Suprapubic skin (tissue), 4 donors: ENCODE data around the gene SKI. TPM values are rescaled to one million over a fixed set of nuclear protein-coding genes. Genes with fewer than 3 reads are reported as not detected.

Source experiments
- DNase-seq, 2 donors: peaks; one replicate each; pipeline ENCODE4 v3.0.0-alpha.2; 2019; ENCODE audit warnings: low spot score in 2 of 2
- H3K27ac ChIP-seq: fragments of 200-600 bp; sonication (generic); one replicate; pipeline ENCODE4 v1.5.1; 2019
- H3K27me3 ChIP-seq: fragments of 200-600 bp; sonication (generic); one replicate; pipeline ENCODE4 v1.5.1; 2019
- H3K36me3 ChIP-seq: fragments of 200-600 bp; sonication (generic); one replicate; pipeline ENCODE4 v1.5.1; 2019
- H3K4me1 ChIP-seq: fragments of 200-600 bp; sonication (generic); one replicate; pipeline ENCODE4 v1.5.1; 2019
- H3K4me3 ChIP-seq: fragments of 200-600 bp; sonication (generic); one replicate; pipeline ENCODE4 v1.5.1; 2019; ENCODE audit warnings: mild to moderate bottlenecking
- H3K9me3 ChIP-seq: fragments of 200-600 bp; sonication (generic); one replicate; pipeline ENCODE4 v1.5.1; 2019
- EP300 ChIP-seq: sonication (generic); formaldehyde crosslinking; IDR thresholded peaks from one replicate; pipeline ENCODE4 v1.6.1; 2017; ENCODE audit warnings: antibody characterized with exemption
- POLR2A ChIP-seq, 2 donors: fragments of 450-650 bp; IDR thresholded peaks; one replicate each; pipeline ENCODE4 v1.6.1; 2017; ENCODE audit warnings: antibody characterized with exemption in 2 of 2, mild to moderate bottlenecking in 2 of 2, moderate library complexity in 2 of 2
- POLR2AphosphoS5 ChIP-seq, 3 donors: sonication (generic); formaldehyde crosslinking; IDR thresholded peaks; one replicate each; pipeline ENCODE4 v1.6.1; 2017; ENCODE audit warnings: antibody characterized with exemption in 3 of 3
- WGBS: methylation state at CpG from one replicate; pipeline ENCODE4 v1.1.5; 2018; 5-methylcytosine and 5-hydroxymethylcytosine counted together
- total RNA-seq, 4 donors: library from RNA; depleted of rRNA; stranded (reverse); fragments of >200 nt; gene quantifications; one replicate each; pipeline ENCODE4 v1.1.0, GENCODE V29; 2016
- TF ChIP-seq, protein P1 (sequence below), 2 donors: fragments of 200-600 bp in 1 of 2; fragments of 450-650 bp in 1 of 2; sonication (generic) in 1 of 2; IDR thresholded peaks; one replicate each; pipeline ENCODE4 v1.5.1; 2016 to 2019; ENCODE audit warnings: antibody characterized with exemption in 2 of 2, mild to moderate bottlenecking in 1 of 2, moderate library complexity in 1 of 2

SKI gene
- total RNA-seq, 4 donors from 2014 or later: 51.8 to 91.2 (median 68.1) TPM

DNA sequence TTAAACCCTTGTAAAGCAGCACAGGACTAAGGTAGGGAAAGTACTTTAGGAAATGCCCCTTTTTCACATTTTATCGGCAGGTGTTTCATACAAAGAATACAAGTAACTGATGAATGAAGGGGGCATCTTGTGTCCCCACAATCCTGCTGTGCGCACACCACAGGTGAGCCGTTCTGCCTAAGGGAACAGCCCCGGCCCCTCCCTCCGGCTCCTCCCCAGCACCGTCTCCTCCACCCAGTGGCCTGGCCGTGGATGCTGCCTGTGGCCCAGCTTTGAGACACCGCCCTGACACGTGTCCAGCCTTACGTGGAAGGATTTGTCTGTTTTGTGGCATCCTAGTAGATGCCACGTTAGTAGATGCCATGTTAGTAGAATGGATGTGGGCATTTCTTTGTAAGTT lies 46.4 kb upstream of the SKI start:
- TF ChIP-seq POLR2A (IDR thresholded peaks at IDR 0.05) (no peak), EP300 (no peak), POLR2AphosphoS5 (IDR thresholded peaks at IDR 0.05) (no peak)
- TF ChIP-seq, protein P1, sequence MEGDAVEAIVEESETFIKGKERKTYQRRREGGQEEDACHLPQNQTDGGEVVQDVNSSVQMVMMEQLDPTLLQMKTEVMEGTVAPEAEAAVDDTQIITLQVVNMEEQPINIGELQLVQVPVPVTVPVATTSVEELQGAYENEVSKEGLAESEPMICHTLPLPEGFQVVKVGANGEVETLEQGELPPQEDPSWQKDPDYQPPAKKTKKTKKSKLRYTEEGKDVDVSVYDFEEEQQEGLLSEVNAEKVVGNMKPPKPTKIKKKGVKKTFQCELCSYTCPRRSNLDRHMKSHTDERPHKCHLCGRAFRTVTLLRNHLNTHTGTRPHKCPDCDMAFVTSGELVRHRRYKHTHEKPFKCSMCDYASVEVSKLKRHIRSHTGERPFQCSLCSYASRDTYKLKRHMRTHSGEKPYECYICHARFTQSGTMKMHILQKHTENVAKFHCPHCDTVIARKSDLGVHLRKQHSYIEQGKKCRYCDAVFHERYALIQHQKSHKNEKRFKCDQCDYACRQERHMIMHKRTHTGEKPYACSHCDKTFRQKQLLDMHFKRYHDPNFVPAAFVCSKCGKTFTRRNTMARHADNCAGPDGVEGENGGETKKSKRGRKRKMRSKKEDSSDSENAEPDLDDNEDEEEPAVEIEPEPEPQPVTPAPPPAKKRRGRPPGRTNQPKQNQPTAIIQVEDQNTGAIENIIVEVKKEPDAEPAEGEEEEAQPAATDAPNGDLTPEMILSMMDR (IDR thresholded peaks at IDR 0.05): no peak
- H3K27ac ChIP-seq: no peak overlapping the region
- no peaks in the 10 kb centered on the region for H3K9me3 ChIP-seq
- peaks cover 24% of the 10 kb centered on the region for H3K36me3 ChIP-seq
- DNase-seq: no peak
- 87% methylated on average over 11 of the region's 11 CpGs for WGBS
- no peak overlapping the region for H3K4me3 ChIP-seq
- no peaks in the 10 kb centered on the region for H3K4me1 ChIP-seq
- no peaks in the 10 kb centered on the region for H3K27me3 ChIP-seq

DNA sequence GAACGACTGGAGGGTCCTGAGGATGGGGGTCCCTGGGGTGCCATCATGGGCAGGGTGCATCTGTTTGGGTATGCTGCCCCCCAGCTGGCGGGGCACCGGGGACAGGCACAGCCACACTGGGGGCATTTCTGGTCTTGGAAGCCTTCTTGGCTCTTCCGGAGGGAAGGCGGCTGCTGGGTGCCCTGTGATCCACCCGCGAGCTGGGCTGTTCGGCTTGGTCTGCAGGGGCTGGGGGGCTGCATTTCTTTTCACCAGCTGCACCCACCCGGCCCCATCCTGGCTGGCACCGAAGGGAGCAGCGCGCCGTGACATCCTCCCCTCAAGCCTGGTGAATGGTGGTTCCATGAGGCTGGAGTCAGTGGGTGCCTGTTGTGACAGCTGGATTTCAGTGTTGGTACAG lies 45.7 kb upstream of the SKI start:
- no peak for DNase-seq
- Histone ChIP-seq H3K27ac (no peak overlapping the region), H3K36me3 (peaks cover 24% of the 10 kb centered on the region), H3K27me3 (no peaks in the 10 kb centered on the region), H3K4me1 (peaks cover 3% of the 10 kb centered on the region), H3K9me3 (no peaks in the 10 kb centered on the region), H3K4me3 (no peak overlapping the region)
- 96% methylated on average over 12 of the region's 13 CpGs for WGBS
- TF ChIP-seq POLR2AphosphoS5 (IDR thresholded peaks at IDR 0.05) (no peak), POLR2A (IDR thresholded peaks at IDR 0.05) (no peak), EP300 (no peak)
- TF ChIP-seq, protein P1 (IDR thresholded peaks at IDR 0.05): no peak

DNA sequence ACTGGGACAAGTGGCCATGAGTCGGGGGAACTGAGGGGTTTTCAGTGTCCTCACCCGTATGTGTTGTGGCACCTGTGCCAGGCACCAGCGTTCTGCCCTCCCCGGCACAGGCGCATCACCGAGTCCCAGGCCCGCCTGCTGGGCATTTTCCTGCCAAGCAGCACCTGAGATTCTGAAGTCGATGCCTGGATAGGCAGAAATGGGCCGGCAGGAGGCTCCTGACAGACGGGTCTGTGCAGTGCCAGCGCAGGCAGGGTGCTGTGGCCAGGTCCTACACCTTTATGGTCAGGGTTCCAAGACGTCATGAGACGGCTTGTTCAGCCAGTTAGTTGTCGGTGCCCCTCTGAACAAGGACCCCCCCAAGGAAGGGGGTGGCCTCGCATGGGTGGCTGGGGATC lies 44.2 kb upstream of the SKI start:
- no peak for TF ChIP-seq POLR2AphosphoS5 (IDR thresholded peaks at IDR 0.05)
- no peak for TF ChIP-seq EP300
- no peak for TF ChIP-seq POLR2A (IDR thresholded peaks at IDR 0.05)
- TF ChIP-seq, protein P1 (IDR thresholded peaks at IDR 0.05): no peak
- Histone ChIP-seq H3K27me3 (no peaks in the 10 kb centered on the region), H3K4me3 (no peak overlapping the region), H3K27ac (no peak overlapping the region), H3K9me3 (no peaks in the 10 kb centered on the region), H3K36me3 (peaks cover 12% of the 10 kb centered on the region), H3K4me1 (peaks cover 11% of the 10 kb centered on the region)
- WGBS: 81% methylated on average over 6 of the region's 15 CpGs
- DNase-seq: no peak

DNA sequence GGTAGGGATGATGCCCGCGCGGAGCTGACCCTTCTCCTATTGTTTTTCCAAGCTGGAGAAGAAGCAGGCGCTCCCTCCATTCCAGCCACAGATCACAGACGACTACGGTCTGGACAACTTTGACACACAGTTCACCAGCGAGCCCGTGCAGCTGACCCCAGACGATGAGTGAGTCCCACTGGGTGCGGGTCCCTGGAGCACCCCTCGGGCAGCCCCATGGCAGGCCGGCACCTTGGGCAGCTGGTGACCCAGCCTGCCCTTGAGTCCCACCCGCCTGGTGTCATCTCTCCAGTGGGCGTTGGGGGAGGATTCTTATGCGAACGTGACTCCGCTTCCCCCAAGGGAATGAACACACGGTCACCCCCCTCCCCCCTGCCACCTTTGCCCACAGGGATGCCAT lies 43.6 kb upstream of the SKI start:
- WGBS: 87% methylated on average over 16 of the region's 18 CpGs
- Histone ChIP-seq H3K4me1 (peaks cover 16% of the 10 kb centered on the region), H3K4me3 (no peak overlapping the region), H3K36me3 (peaks cover 12% of the 10 kb centered on the region), H3K9me3 (no peaks in the 10 kb centered on the region), H3K27ac (no peak overlapping the region), H3K27me3 (no peaks in the 10 kb centered on the region)
- DNase-seq: no peak
- no peak for TF ChIP-seq POLR2AphosphoS5 (IDR thresholded peaks at IDR 0.05)
- TF ChIP-seq POLR2A (IDR thresholded peaks at IDR 0.05): no peak
- TF ChIP-seq EP300: no peak
- TF ChIP-seq, protein P1 (IDR thresholded peaks at IDR 0.05): no peak

DNA sequence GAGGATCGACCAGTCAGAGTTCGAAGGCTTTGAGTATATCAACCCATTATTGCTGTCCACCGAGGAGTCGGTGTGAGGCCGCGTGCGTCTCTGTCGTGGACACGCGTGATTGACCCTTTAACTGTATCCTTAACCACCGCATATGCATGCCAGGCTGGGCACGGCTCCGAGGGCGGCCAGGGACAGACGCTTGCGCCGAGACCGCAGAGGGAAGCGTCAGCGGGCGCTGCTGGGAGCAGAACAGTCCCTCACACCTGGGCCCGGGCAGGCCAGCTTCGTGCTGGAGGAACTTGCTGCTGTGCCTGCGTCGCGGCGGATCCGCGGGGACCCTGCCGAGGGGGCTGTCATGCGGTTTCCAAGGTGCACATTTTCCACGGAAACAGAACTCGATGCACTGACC lies 43.2 kb upstream of the SKI start:
- Histone ChIP-seq H3K27me3 (no peaks in the 10 kb centered on the region), H3K27ac (no peak overlapping the region), H3K36me3 (peaks cover 12% of the 10 kb centered on the region), H3K4me1 (peaks cover 20% of the 10 kb centered on the region), H3K9me3 (no peaks in the 10 kb centered on the region), H3K4me3 (no peak overlapping the region)
- WGBS: 96% methylated on average over 28 of the region's 33 CpGs
- peak in 1 of 2 donors; percentile 76 for DNase-seq
- TF ChIP-seq EP300 (no peak), POLR2AphosphoS5 (IDR thresholded peaks at IDR 0.05) (no peak)
- TF ChIP-seq, protein P1 (IDR thresholded peaks at IDR 0.05): no peak
